ENCODE results near the gene UBXN2A. TPM values are rescaled to one million over a fixed set of nuclear protein-coding genes. Genes with fewer than 3 reads are reported as not detected.
"Not testable (repeated sequence)": the region's sequence is repeated elsewhere in the genome, so short reads cannot be mapped to it uniquely, and the experiment has no call there.

Gene UBXN2A
- total RNA-seq, 2 donors from 2014 or later: 12.0 to 13.9 TPM

DNA sequence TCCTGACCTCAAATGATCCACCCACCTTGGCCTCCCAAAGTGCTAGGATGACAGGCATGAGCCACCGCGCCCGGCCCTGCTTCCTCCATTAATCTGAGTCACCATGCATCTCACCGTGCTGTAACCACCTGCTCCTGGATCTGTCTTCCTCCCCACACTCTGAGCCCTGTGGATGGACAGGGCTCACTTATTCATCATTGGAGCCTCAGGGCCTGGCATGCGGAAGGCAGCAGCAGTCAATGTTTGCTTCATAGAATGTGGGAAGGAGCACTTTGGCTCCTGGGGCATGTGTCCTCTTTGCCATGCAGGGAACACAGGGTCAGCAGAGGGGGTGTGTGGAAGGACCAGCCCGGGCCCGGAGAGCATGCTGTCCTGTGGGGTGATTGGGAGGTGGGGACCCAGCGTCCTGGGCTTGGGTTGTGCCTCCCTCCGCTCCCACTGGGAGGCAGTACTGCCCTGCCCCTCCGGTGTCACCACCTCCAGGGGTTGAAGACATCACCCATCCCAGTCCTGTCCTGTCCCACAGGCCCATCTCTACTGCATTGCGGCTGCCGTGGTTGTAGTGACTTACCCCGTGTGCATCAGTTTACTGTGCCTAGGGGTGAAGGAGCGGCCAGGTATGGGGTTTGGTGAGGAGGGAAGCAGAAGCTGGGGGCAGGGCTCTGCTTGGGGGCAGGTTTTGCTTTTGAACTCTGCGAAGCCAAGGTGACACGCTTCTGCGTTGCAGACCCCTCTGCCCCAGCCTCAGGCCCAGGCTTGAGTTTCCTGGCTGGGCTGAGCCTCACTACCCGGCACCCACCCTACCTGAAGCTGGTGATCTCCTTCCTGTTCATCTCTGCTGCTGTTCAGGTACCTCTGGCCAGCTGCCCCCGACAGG, 81.1 kb downstream of the UBXN2A start:
- peak; percentile 40 for ATAC-seq
- H3K27ac Mint-ChIP-seq: peak overlapping the region; percentile 59
- H3K27me3 Mint-ChIP-seq: no peaks in the 10 kb centered on the region
- H3K36me3 Mint-ChIP-seq (ENCODE audit: low read depth): peaks cover 12% of the 10 kb centered on the region
- no peak for DNase-seq
- H3K4me1 Mint-ChIP-seq: peaks cover 3% of the 10 kb centered on the region
- H3K9me3 ChIP-seq (ENCODE audit: control insufficient read depth, low read length, poor library complexity, severe bottlenecking): no peaks in the 10 kb centered on the region
- H3K4me3 Mint-ChIP-seq: no peak overlapping the region

GRCh38 chr2:24022324-24022974, 82.2 kb downstream of the UBXN2A start:
- Mint-ChIP-seq H3K4me3 (no peak overlapping the region), H3K36me3 (ENCODE audit: low read depth) (peaks cover 12% of the 10 kb centered on the region), H3K27me3 (no peaks in the 10 kb centered on the region), H3K4me1 (peaks cover 3% of the 10 kb centered on the region), H3K27ac (no peak overlapping the region)
- DNase-seq (no peak), ATAC-seq (no peak)
- H3K9me3 ChIP-seq (ENCODE audit: control insufficient read depth, low read length, poor library complexity, severe bottlenecking): no peaks in the 10 kb centered on the region

DNA sequence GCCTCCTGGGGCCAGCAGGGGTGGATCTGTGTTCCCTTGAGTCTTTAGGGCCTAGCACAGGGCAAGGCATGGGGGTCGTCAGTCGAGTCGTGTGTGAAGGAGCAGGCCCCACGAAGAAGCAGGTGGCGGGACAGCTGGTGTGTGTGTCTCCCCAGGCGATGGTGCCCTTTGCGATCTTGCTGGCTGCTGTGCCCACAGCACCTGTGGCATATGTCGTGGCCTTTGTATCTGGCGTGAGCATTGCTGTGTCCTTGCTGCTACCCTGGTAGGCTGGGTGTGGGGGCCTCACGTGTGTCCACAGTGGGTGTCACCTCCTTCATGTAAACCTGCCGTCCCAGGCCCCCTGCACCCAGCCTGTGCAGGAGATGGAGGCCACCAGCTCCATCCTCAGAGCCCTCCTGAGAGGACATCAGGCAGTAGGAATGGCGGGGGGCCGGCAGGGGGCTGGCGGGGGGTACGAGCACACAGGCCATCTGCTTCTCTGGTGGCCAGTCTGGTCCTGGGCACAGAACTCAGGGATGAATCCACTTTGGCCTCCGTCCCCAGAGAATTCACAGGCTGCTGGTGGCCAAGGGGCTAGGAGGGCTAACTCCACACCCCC, 82.8 kb downstream of the UBXN2A start:
- peaks cover 1% of the 10 kb centered on the region for H3K4me1 Mint-ChIP-seq

DNA sequence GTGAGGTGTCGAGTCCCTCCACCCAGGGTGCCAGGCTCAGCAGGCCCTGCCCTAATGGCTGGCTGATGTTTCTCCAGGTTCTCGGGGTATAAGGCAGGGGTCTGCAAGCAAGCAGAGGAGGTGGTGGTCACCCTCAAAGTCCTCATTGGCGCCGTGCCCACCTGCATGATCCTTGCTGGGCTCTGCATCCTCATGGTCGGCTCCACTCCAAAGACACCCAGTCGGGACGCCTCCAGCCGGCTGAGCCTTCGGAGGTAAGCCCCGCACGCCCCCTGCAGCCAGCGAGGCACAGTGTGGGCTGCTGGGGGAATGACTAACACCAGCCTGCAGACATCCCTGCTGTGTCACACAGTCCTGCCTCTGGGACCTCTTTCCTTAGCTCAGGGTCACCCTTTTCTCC, 83.8 kb downstream of the UBXN2A start:
- DNase-seq: no peak
- H3K4me1 Mint-ChIP-seq: no peaks in the 10 kb centered on the region
- H3K27me3 Mint-ChIP-seq: no peaks in the 10 kb centered on the region
- no peak overlapping the region for H3K4me3 Mint-ChIP-seq
- no peak for ATAC-seq
- H3K9me3 ChIP-seq (ENCODE audit: control insufficient read depth, low read length, poor library complexity, severe bottlenecking): no peaks in the 10 kb centered on the region
- peaks cover 12% of the 10 kb centered on the region for H3K36me3 Mint-ChIP-seq (ENCODE audit: low read depth)
- no peak overlapping the region for H3K27ac Mint-ChIP-seq

More for the DNA sequence above, 82.8 kb downstream of the UBXN2A start:
- DNase-seq (no peak), ATAC-seq (no peak)
- H3K27ac Mint-ChIP-seq: no peak overlapping the region
- H3K27me3 Mint-ChIP-seq: no peaks in the 10 kb centered on the region
- H3K9me3 ChIP-seq (ENCODE audit: control insufficient read depth, low read length, poor library complexity, severe bottlenecking): no peaks in the 10 kb centered on the region
- H3K4me3 Mint-ChIP-seq: no peak overlapping the region
- H3K36me3 Mint-ChIP-seq (ENCODE audit: low read depth): peaks cover 12% of the 10 kb centered on the region

- DNase-seq: no peak
- peak overlapping the region; percentile 41 for H3K27ac Mint-ChIP-seq
- no peaks in the 10 kb centered on the region for H3K27me3 Mint-ChIP-seq
- no peaks in the 10 kb centered on the region for H3K9me3 ChIP-seq (ENCODE audit: control insufficient read depth, low read length, poor library complexity, severe bottlenecking)
- ATAC-seq: no peak
- no peak overlapping the region for H3K4me3 Mint-ChIP-seq
- H3K36me3 Mint-ChIP-seq (ENCODE audit: low read depth): peaks cover 12% of the 10 kb centered on the region
- no peaks in the 10 kb centered on the region for H3K4me1 Mint-ChIP-seq
These were observed 84.9 kb downstream of the UBXN2A start for GRCh38 chr2:24024996-24025663.

DNA sequence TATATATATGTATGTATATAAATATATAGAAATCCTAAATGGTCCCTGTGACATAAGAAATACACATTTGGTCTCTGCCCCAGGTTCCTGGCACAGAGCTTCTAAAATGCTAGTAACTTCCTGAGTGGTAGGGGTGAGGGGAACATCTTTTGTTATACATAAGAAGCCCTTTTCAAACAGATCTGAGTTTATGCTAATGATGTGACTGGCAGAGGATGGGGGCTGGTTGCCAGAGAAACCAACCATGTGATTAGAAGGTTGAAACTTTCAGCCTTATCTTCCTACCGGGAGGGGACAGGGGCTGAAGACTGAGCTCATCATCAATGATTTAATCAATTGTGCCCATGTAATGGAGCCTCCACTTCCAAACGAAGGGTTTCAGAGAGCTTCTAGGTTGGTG, 86.0 kb downstream of the UBXN2A start:
- H3K4me3 Mint-ChIP-seq: no peak overlapping the region
- H3K9me3 ChIP-seq (ENCODE audit: control insufficient read depth, low read length, poor library complexity, severe bottlenecking): no peaks in the 10 kb centered on the region
- DNase-seq: no peak
- peaks cover 17% of the 10 kb centered on the region for H3K36me3 Mint-ChIP-seq (ENCODE audit: low read depth)
- no peaks in the 10 kb centered on the region for H3K27me3 Mint-ChIP-seq
- H3K27ac Mint-ChIP-seq: no peak overlapping the region
- no peak for ATAC-seq
- H3K4me1 Mint-ChIP-seq: no peaks in the 10 kb centered on the region

DNA sequence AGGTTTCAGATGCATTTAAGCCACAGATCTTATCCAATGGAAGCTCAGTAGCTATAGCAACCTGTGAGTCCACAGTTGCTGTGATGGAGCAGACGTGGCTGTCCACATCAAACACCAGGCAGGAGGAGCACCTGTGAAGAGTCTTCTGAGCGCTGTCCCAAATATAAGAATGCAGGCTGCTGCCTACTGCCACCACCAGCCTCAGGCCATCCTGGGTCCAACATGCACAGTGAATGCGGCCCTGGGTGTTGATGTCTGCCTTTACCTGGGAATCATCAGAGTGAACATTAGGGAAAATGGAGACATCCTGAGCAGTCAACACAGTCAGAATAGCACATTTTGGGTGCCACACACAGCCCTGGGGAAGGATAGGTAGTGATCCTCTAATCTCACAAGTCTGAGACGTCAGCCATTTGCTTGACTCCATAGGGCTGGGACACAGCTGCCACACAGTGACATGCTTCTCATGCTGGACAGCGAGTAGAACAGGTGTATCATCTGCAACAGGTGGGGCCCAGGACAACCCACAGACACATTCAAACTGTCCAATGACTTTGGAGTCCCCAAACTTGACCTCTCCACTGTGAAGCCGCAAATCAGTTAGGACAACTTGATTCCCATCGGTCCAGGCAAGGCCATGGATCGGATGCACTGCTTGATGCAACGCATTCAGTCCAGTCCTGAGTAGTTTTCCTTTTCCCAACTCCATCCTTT, 98.7 kb downstream of the UBXN2A start:
- H3K36me3 Mint-ChIP-seq (ENCODE audit: low read depth): peaks cover 3% of the 10 kb centered on the region
- DNase-seq: no peak
- no peaks in the 10 kb centered on the region for H3K9me3 ChIP-seq (ENCODE audit: control insufficient read depth, low read length, poor library complexity, severe bottlenecking)
- peaks cover 8% of the 10 kb centered on the region for H3K4me1 Mint-ChIP-seq
- no peak for ATAC-seq
- no peaks in the 10 kb centered on the region for H3K27me3 Mint-ChIP-seq
- H3K4me3 Mint-ChIP-seq: no peak overlapping the region
- no peak overlapping the region for H3K27ac Mint-ChIP-seq

DNA sequence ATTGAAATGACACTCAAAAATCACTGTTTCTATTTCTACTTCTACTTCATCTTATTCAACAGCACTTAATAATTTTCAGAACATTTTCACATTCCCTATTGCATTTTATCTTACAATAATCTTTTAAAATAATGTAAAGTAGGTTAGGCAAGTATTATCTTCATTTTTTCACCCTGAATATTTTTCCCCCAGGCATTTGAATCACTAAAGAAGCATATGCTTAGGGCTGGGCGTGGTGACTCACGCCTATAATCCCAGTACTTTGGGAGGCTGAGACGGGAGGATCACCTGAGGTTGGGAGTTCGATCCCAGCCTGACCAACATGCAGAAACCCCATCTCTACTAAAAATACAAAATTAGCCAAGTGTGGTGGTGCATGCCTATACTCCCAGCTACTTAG, 100.2 kb downstream of the UBXN2A start:
- no peak for DNase-seq
- no peaks in the 10 kb centered on the region for H3K27me3 Mint-ChIP-seq
- no peaks in the 10 kb centered on the region for H3K9me3 ChIP-seq (ENCODE audit: control insufficient read depth, low read length, poor library complexity, severe bottlenecking)

DNA sequence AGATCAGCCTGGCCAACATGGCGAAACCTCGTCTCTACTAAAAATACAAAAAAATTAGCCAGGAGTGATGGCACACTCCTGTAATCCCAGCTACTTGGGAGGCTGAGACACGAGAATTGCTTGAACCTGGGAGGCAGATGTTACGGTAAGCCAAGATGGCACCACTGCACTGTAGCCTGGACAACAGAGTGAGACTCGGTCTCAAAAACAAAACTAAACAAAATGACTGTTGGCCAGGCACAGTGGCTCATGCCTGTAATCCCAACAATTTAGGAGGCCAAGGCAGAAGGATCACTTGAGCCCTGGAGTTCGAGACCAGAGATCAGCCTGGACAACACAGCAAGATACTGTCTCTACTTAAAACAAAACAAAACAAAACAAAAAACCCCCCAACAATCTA, 102.9 kb downstream of the UBXN2A start:
- not testable (repeated sequence) for H3K4me3 Mint-ChIP-seq; H3K27me3 Mint-ChIP-seq; H3K9me3 ChIP-seq (ENCODE audit: control insufficient read depth, low read length, poor library complexity, severe bottlenecking); DNase-seq; H3K36me3 Mint-ChIP-seq (ENCODE audit: low read depth); H3K27ac Mint-ChIP-seq; ATAC-seq
- peaks cover 17% of the 10 kb centered on the region for H3K4me1 Mint-ChIP-seq

More for the DNA sequence above, 100.2 kb downstream of the UBXN2A start:
- ATAC-seq: no peak
- H3K4me1 Mint-ChIP-seq: peaks cover 10% of the 10 kb centered on the region
- no peak overlapping the region for H3K27ac Mint-ChIP-seq
- H3K4me3 Mint-ChIP-seq: no peak overlapping the region
- H3K36me3 Mint-ChIP-seq (ENCODE audit: low read depth): peaks cover 3% of the 10 kb centered on the region

DNA sequence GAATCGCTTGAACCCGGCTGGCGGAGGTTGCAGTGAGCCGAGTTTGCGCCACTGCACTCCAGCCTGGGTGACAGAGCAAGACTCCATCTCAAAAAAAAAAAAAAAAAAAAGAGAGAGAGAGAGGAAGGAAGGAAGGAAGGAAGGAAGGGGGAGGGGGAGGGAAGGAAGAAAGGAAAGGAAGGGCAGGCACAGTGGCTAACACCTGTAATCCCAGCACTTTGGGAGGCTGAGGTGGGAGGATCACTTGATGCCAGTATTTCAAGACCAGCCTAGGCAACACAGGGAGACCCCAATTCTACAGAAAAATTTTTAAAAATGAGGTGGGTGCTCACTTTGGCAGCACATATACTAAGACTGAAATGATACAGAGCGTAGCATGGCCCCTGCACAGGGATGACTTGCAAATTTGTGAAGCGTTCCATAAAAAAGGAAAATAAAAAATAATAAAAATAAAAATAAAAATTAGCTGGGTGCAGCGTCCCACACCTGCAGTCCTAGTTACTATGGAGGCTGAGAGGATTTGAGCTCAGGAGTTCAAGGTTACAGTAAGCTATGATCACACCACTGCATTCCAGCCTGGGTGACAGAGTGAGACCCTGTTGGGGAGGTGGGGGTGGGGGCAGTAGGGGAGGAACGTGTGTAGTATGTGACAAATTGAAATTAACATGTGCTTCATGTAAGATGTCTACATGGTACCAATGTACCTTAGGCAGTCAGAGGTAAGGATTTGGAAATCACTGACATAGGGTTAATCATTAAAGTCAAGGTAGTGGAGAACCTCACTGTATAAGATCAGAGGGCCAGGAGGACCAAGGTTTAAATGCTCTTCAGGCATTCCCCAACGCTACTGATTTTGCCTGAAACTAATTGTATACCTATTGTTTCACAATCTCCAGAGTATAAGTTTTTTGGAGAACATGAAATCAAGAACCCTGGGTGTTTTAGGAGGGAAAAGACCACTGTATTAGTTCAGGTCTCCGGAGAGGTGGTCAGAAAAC, 105.5 kb downstream of the UBXN2A start:
- peaks cover 19% of the 10 kb centered on the region for H3K4me1 Mint-ChIP-seq
- peaks cover 3% of the 10 kb centered on the region for H3K36me3 Mint-ChIP-seq (ENCODE audit: low read depth)
- ATAC-seq (no peak), DNase-seq (no peak)
- H3K27ac Mint-ChIP-seq: no peak overlapping the region
- no peaks in the 10 kb centered on the region for H3K9me3 ChIP-seq (ENCODE audit: control insufficient read depth, low read length, poor library complexity, severe bottlenecking)
- no peaks in the 10 kb centered on the region for H3K27me3 Mint-ChIP-seq
- H3K4me3 Mint-ChIP-seq: peak overlapping the region; percentile 33

DNA sequence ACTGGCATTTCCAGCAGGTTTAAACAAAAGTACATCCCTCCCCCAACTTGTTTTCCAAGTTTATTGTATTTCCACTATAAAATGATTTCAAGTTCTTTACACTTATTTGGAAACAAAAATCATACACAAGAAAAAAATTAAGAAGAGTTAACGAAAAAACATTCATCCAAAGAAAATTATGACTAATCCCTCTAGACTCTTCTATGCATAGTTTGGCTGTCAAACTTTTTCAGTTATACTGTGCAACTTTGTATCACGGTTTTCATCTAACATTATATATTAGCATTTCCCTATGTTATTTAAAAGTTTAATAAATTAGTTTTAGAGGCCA, 106.3 kb downstream of the UBXN2A start:
- Mint-ChIP-seq H3K4me1 (peaks cover 19% of the 10 kb centered on the region), H3K27me3 (no peaks in the 10 kb centered on the region), H3K4me3 (peak overlapping the region; percentile 100), H3K27ac (peak overlapping the region; percentile 98), H3K36me3 (ENCODE audit: low read depth) (peaks cover 3% of the 10 kb centered on the region)
- DNase-seq (no peak), ATAC-seq (no peak)
- H3K9me3 ChIP-seq (ENCODE audit: control insufficient read depth, low read length, poor library complexity, severe bottlenecking): no peaks in the 10 kb centered on the region

Measured in T-helper 17 cell (primary cell).